H1 (cell line): ENCODE results near the gene ANKS1B.

ENCODE experiments used
- CTCF ChIP-seq, 3 experiments: IDR thresholded peaks; 1 replicate in 2 of 3; 2 replicates in 1 of 3; pipeline versions ENCODE4 v1.5.1 to v1.6.1; 2011; ENCODE audit warnings: low read length in 3 of 3, mild to moderate bottlenecking in 3 of 3, inconsistent platforms in 2 of 3, low read depth in 1 of 3, moderate library complexity in 1 of 3; ENCODE audit not compliant: insufficient read depth in 1 of 3; ENCODE audit errors: control extremely low read depth in 1 of 3
- EZH2 ChIP-seq: fragments of 200-600 bp; sonication (generic); IDR thresholded peaks from 2 replicates; pipeline ENCODE4 v1.7.1; 2012; ENCODE audit warnings: low read depth, mild to moderate bottlenecking, moderate library complexity, low read length, inconsistent platforms; ENCODE audit not compliant: severe bottlenecking
- SAP30 ChIP-seq: fragments of 300-600 bp; sonication (generic); IDR thresholded peaks from 2 replicates; pipeline ENCODE4 v1.7.1; 2012; ENCODE audit warnings: low read length, moderate library complexity, mild to moderate bottlenecking, inconsistent platforms; ENCODE audit not compliant: insufficient read depth, insufficient replicate concordance

DNA sequence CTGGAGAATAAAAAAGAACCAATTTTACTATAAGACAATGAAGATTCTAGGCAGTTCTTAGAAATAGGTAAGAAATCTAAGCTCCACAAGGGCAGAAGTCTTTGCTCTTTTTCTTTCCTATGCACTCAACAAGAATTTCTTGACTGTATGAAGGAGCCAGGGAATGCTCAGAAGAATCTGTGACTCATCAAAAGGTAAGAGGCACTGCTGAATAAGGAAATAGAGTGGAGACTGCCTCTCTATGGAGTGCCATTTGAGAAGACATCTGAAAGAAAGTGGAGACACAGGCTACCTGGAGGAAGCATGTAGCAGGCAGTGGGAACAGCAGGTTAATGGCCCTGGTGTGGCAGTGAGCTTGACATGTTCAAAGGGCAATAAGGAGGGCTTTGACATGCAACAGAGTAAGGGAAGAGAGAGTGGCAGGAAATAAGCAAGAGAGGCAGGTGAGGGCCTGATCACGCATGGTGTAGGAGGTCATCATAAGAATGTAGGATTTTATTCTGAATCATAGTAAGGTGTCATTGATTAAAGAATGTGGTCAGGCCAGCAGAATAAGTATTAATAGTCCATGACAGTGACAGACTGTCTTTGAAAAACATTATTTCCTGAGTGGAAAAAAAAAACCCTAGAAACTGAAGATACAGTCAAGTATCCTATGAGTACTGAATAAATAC lies 783.9 kb downstream of the ANKS1B start:
- no peak for TF ChIP-seq EZH2
- TF ChIP-seq SAP30 = no peak
- no peak for TF ChIP-seq CTCF (IDR thresholded peaks at IDR 0.05; ENCODE audit: control extremely low read depth in 1 of 3, insufficient read depth in 1 of 3, low read depth in 1 of 3, low read length in 3 of 3)
